Mucosa of gallbladder (tissue), 1 donor: ENCODE results near the gene EDIL3. TPM values are rescaled to one million over a fixed set of nuclear protein-coding genes. Genes with fewer than 3 reads are reported as not detected.

Experiments
- DNase-seq: peaks from one replicate; pipeline ENCODE4 v3.0.0-alpha.2; 2020; ENCODE audit warnings: low spot score
- total RNA-seq: library from RNA; stranded (reverse); gene quantifications from one replicate; pipeline ENCODE4 v1.2.1, GENCODE V29; 2021
- donor health status: DM: no; HTN: no; CAD: no.

The EDIL3 gene, protein sequence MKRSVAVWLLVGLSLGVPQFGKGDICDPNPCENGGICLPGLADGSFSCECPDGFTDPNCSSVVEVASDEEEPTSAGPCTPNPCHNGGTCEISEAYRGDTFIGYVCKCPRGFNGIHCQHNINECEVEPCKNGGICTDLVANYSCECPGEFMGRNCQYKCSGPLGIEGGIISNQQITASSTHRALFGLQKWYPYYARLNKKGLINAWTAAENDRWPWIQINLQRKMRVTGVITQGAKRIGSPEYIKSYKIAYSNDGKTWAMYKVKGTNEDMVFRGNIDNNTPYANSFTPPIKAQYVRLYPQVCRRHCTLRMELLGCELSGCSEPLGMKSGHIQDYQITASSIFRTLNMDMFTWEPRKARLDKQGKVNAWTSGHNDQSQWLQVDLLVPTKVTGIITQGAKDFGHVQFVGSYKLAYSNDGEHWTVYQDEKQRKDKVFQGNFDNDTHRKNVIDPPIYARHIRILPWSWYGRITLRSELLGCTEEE
- 60.1 TPM for total RNA-seq

- DNase-seq = no peak
These were observed at the start of gene EDIL3 for GRCh38 chr5:84384604-84385575. TSS of gene EDIL3 (minus strand) at chr5:84384880. CDS start at chr5:84384374, 506 bp downstream.

- DNase-seq = no peak
These were observed 48.8 kb upstream of the EDIL3 start for GRCh38 chr5:84433461-84433860.

GRCh38 chr5:84430863-84431663 lies 46.4 kb upstream of the EDIL3 start:
- no peak for DNase-seq

DNA sequence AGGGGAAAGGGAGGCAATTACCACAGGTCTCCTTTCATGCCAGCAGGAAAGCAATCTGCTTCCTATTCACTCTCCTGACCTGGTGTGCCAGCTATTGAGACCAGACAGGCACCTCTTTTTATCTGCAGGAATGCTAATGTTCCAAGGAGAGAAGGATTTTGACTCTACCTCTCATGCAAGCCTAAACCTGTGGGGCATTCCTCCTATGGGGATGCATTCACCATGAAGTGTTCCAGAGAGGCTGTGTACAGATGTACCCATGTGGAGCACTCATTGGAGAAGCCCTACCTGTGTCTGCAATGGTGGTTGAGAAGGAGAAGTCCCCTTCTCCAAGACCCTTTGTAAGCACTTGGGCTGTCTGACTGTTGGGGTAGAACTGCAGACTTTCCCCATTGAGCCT lies 45.4 kb upstream of the EDIL3 start:
- no peak for DNase-seq

GRCh38 chr5:84425365-84425881 lies 40.7 kb upstream of the EDIL3 start:
- no peak for DNase-seq

DNA sequence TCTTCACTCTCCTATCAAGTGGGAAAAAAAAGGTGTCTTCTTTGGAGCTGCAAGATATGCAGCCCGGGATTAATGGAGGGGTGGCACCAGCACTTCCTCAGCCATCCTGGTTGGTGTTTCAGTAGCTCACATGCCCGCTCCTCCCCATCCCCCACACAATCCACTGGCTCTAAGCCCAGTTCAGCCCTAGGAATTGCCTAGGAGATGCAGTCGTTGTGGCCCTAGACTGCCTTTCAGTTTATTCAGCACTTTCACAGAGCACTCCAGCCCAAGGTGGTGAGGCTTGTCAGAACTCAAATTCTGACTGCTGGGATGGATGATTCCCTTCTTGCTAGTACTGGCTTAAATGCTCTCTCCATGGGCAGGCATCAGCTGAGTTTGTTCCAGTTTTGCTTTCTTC lies 35.1 kb upstream of the EDIL3 start:
- no peak for DNase-seq

DNA sequence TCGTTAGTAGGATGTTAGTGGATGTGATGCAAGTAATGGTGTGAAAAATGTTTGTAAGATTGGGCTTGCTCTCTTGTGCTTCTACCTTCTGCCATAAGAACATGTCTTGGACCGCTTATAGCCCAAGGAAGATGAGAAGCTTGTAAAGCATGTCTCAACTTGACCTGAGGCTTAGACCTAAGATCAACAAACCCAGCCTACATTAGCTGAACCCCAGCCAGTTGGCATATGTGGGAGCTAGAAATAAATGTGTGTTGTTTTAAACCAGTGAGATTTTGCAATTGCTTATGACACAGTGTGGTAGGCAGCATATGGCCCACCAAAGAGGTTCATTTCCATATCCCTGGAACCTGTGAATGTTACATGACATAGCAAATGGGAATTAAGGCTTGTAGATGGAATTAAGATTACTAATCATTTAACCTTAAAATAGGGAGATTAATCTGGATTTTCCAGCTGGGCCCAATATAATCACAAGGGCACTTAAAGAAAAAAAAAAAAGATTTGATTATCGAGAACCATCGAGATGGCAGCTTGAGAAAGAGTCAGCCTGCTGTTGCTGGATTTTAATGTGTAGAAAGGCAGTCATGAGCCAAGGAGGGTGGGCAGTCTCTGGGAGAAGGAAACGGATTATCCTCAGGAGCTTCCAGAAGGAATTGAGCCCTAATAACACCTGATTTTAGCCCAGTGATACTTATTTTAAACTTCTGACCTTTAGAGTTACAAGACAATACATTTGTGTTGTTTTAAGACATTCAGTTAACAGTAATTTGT lies 27.3 kb upstream of the EDIL3 start:
- DNase-seq = no peak

DNA sequence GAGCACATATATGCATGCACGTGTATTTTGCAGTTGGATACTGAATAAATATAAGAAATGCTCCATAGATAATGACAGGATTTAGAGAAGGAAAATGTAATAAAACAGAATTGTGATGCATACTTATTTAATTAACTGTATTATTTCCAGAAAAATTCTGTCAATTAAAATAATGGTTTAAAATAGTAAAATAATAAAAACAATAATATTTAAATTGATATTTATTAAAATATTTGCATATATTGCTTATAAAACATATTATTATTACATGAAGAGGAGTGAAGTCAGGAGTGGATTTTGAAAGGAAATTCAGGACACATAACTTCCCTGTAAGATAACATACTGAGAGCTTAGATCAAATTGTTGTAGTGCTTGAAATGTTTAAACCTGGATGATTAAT lies 21.4 kb upstream of the EDIL3 start:
- no peak for DNase-seq

DNA sequence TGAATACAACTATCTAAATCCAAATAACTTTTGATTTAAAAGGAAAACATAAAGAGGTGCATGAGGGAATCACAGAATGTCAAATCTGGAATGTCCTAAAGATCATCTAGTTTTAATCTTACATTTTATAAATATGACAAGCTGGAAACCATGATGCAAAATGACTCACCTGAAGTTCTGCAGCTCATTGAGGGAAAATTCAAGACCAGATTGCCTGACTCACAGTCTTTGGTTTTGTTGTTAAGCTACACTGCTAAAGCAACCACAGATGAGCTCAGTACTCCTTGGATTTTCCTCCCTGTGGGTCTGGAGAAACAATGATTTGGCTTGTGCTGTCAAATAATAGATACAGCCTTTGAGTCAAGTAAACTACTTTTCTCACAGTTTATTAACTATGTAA lies 19.1 kb upstream of the EDIL3 start:
- DNase-seq = no peak

DNA sequence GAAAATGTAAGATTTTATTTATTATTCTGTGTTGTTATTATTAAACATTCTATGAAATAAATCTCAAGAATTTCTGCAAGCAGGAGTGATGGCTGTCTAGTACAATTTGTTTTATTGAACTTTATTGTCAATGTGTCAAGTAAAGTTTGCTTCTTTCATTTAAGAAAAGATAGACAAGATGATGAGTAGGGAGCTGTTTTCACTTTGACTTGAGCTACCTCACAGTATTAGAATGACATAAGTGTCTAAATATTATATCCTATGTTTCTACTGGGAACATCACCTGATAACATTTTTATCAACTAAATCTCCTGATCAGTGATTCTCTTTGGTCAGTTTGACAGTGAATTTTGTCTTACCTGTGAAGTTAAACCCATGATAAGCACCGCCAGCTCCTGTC lies 12.7 kb upstream of the EDIL3 start:
- DNase-seq = no peak

DNA sequence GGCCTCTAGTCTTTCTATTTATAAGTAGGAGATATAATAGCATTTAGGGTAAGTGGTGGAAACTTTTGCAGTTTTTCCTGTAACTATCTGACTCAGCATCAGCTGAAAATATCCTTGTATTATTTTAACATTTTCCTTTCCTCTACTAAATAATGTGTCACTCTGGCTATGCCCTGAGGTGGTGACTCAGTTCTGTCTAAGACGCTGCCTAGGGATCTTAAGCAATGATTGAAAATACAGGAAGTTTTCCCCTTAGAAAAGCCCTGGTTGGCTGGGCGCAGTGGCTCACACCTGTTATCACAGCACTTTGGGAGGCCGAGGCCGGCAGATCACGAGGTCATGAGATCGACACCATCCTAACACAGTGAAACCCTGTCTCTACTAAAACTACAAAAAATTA lies 9.3 kb upstream of the EDIL3 start:
- DNase-seq = no peak

DNA sequence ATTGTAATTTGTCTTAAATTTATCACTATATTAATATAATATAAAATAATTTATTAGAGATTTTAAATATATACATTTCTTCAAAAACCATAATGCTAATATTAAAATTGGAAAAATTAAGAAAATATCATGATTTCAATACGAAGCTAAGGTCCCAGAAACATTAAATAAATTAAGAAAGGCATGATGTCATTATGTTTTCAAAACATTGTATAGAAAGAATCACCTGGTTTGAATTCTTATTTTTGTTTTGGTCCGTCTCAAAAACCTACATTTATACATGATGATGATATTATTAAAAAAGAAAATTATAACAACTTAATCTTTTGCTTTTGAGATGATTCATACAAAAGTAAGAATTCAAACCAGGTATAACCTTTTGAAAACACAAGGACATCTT lies 8.2 kb upstream of the EDIL3 start:
- DNase-seq = no peak

DNA sequence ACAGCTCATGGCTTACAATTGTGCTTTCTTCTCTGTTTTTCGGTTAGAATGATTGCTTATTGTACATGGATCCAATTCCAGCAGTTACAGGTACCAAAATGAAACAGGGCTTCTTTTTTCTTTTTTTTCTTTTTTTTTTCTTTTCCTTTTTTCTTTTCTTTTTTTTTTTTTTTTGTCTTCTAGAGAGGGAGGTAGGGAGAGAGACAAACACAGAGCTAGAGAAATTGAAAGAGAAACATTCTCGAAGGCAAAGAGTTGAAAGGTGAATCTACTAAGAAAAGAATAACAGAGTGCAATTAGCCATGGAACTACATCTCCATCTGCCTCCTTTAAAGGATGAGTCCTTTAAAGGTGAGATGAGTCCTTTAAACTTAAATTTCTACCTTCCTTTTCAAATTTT lies 1.0 kb upstream of the EDIL3 start:
- DNase-seq = no peak

- no peak for DNase-seq
These were observed 670 bp downstream of the EDIL3 start for GRCh38 chr5:84383816-84384603.

DNA sequence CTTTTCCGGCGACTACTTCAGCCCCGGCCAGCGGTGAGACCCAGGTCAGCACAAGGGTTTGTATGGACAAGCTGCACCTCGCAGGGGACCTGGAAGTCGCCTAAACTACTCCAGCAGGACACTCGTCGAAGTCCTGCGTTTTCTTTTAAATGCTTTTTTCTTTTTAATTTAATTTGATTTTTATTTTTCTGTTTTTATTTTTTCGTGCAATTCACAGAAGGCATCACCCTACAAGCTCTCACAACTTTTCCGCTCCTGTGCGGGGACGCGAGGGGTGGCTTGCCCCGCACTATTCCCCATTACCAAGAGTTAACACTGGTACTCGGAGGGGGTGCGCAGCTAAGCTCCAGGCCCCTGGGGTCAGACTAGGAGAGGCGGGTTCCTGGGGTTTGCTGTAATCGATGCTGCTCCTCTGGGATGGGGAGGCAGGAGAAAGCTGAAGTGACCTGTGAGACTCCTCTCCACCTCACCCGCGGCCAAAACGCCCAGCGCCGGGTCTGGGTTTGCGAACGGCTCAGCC lies 1.3 kb downstream of the EDIL3 start:
- no peak for DNase-seq

DNA sequence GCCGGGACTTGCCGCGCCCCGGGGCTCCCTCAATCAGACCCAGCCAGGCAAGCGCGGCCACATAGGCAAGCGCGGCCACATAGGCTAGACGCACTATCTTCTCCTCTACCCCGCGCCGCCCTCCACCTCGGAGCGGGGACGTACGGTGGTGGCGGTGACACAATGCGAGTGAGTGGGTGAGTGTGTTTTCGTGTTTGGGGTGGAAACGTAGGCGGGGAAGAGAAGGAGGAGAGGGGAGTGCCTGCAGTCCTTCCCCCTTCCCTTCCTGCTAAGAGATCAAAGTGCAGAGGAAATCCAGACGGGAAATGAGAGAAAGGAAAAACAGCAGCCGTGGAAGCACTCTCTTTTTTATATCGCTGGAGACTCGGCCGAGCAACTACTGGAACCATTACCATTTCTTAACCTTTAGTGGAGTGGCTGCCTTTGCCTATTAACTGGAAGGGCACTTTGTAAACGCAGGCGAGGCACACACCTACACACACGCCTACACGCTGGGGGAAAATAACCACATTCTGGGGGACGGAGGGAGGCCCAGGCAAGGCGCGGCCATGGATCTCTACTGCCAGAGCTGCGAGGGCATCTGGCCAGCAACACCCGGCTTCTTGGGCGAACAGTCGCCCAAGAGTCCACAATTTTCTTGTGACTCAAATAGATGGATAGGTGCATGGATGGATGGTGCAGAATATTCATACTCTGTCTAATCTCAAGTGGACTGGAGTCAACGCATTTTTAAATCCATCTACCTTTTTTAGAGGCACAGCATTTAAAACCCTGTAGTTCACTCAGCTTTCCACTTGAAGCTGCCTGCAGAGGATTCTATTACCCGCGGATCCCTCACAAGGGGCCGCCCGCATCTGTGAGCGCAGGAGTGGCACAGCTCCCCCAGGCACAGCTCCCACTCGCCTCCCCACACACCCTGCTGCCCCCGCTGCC lies 2.1 kb downstream of the EDIL3 start:
- no peak for DNase-seq

DNA sequence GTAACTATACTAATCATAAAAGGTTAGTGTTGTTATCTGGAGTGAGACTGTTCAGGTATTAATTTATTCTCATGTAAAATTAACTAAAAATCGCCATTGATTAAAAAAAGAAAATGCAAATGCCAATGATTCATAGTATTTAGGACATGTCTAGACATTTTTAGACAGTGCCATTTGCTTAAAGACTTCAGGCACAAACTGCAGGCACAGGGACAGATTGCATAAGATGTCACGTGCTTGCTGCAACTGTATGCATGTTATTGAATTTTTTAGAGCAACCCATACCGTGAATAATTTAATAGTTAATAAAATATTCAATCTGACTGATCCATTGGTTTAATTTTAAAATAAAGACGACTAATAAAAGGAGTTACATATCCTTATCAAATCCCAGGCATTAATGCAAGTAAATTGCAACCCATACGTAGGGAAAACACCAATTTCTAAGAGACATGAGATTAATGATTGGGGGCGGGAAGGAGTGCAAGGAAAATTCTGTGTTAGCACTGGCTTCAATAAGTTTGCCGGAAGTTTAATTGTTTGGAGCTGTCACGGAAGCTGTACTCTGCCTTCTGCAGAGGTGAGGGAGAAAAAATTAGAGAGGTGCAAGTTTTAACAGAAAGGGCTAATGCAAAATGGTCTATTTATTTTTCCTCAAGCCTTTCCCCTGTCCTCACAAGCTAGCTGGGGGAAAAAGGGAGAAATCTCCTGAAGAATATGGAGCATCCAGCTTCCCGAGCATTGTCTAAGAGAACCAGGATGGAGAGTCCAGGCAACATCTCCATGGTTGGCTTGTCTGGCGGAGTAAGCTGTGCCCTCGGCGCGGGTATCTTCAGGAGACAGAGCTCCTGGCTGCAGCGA lies 2.9 kb downstream of the EDIL3 start:
- DNase-seq = peak; percentile 17

GRCh38 chr5:84379749-84380148 lies 4.9 kb downstream of the EDIL3 start:
- DNase-seq = no peak
